Midbrain (tissue), 1 donor: ENCODE measurements around the gene RNASE3.
"Not testable (repeated sequence)": the region's sequence is repeated elsewhere in the genome, so short reads cannot be mapped to it uniquely, and the experiment has no call there.

ENCODE experiments used
- DNase-seq: peaks from one replicate; lab custom pipeline; 2025; lab: John Stamatoyannopoulos, UW

Gene RNASE3

GRCh38 chr14:20891126-20891825 lies at the start of gene RNASE3:
RNASE3 (plus strand) TSS chr14:20891385; CDS start chr14:20891687, 302 bp downstream.
- DNase-seq, result not testable (repeated sequence)

- DNase-seq, result no peak
Observed at GRCh38 chr14:20846560-20846959, 44.6 kb upstream of the RNASE3 start.

GRCh38 chr14:20848316-20848954 lies 42.8 kb upstream of the RNASE3 start:
- no peak for DNase-seq

- DNase-seq, result peak; percentile 70
Observed at GRCh38 chr14:20848955-20849570, 42.1 kb upstream of the RNASE3 start.

- DNase-seq, result no peak
Observed at GRCh38 chr14:20853042-20853441, 38.1 kb upstream of the RNASE3 start.

- DNase-seq, result peak; percentile 85
Observed at GRCh38 chr14:20855652-20856291, 35.4 kb upstream of the RNASE3 start.

- no peak for DNase-seq
Observed at GRCh38 chr14:20857207-20857606, 34.0 kb upstream of the RNASE3 start.

- DNase-seq, result peak; percentile 77
Observed at GRCh38 chr14:20857630-20858261, 33.4 kb upstream of the RNASE3 start.

- no peak for DNase-seq
Observed at GRCh38 chr14:20866194-20866593, 25.0 kb upstream of the RNASE3 start.

GRCh38 chr14:20866963-20867362 lies 24.2 kb upstream of the RNASE3 start:
- peak; percentile 15 for DNase-seq

GRCh38 chr14:20873370-20874177 lies 17.6 kb upstream of the RNASE3 start:
- peak; percentile 83 for DNase-seq

GRCh38 chr14:20877016-20877415 lies 14.2 kb upstream of the RNASE3 start:
- no peak for DNase-seq

- no peak for DNase-seq
Observed at GRCh38 chr14:20878695-20879094, 12.5 kb upstream of the RNASE3 start.

- not testable (repeated sequence) for DNase-seq
Observed at GRCh38 chr14:20881229-20881628, 10.0 kb upstream of the RNASE3 start.

- not testable (repeated sequence) for DNase-seq
Observed at GRCh38 chr14:20882787-20883186, 8.4 kb upstream of the RNASE3 start.

- DNase-seq, result not testable (repeated sequence)
Observed at GRCh38 chr14:20888411-20888810, 2.8 kb upstream of the RNASE3 start.

- DNase-seq, result not testable (repeated sequence)
Observed at GRCh38 chr14:20895322-20895721, 4.1 kb downstream of the RNASE3 start.

GRCh38 chr14:20904393-20905029 lies 13.3 kb downstream of the RNASE3 start:
- no peak for DNase-seq

- DNase-seq, result no peak
Observed at GRCh38 chr14:20905676-20906075, 14.5 kb downstream of the RNASE3 start.

- DNase-seq, result no peak
Observed at GRCh38 chr14:20907214-20907613, 16.0 kb downstream of the RNASE3 start.

- DNase-seq, result not testable (repeated sequence)
Observed at GRCh38 chr14:20910822-20911221, 19.6 kb downstream of the RNASE3 start.
